Body of pancreas (tissue), 4 donors: ENCODE data around the gene NANOS2.

Experiments used
- CTCF ChIP-seq, 7 experiments: fragments of 450-650 bp in 4 of 7; fragments of 200-600 bp in 3 of 7; sonication (generic) in 3 of 7; IDR thresholded peaks; one replicate each; pipeline ENCODE4 v1.5.1; 2016 to 2019; ENCODE audit warnings: antibody characterized with exemption in 7 of 7
- POLR2A ChIP-seq, 3 donors: fragments of 450-650 bp; IDR thresholded peaks; one replicate each; pipeline ENCODE4 v1.6.1; 2016; ENCODE audit warnings: antibody characterized with exemption in 3 of 3, mild to moderate bottlenecking in 2 of 3

GRCh38 chr19:45905011-45905410 lies 9.6 kb downstream of the NANOS2 start:
- no peak for TF ChIP-seq POLR2A (IDR thresholded peaks at IDR 0.05)
- no peak for TF ChIP-seq CTCF (IDR thresholded peaks at IDR 0.05)
